ENCODE results near the gene CIT. TPM values are rescaled to one million over a fixed set of nuclear protein-coding genes. Genes with fewer than 3 reads are reported as not detected.

Gene CIT
- total RNA-seq, 3 donors from 2014 or later (not counting 1 experiment from before 2014, with no cell fraction given), result 2.8 to 4.2 (median 3.6) TPM

DNA sequence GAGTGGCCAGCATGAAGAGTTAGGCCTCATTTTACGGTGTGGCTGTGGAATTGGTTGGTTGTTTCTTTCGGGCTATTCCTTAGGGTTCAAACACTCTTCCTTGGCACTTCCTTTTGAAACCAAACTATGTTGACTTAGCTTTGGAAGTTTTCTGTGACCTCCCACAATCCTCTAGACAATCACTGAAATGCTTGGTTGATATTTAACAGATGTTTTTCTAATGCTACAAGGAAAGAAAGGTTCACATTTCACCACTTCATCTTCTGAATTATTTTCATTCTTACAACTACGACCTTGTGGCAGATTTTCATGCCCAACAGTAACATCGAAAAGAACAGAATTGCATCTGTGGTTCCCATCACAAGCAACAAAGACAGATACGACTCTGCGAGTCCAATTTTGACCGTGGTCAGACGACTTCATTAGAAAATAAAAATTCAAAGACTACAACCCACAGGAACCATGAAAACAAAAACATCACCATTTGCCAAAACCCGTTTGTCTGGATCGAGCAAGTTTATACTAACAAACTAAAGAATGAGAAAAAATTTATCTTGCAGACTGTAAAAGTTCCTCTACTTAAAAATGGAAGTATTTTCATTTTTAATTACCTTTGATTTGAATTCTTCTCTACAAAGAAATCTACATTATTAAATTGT lies 192.3 kb downstream of the CIT start:
- ATAC-seq, result no peak
- intact Hi-C loops (cut with micrococcal nuclease), result no loop called here
- no peak overlapping the region for H3K27ac Mint-ChIP-seq

DNA sequence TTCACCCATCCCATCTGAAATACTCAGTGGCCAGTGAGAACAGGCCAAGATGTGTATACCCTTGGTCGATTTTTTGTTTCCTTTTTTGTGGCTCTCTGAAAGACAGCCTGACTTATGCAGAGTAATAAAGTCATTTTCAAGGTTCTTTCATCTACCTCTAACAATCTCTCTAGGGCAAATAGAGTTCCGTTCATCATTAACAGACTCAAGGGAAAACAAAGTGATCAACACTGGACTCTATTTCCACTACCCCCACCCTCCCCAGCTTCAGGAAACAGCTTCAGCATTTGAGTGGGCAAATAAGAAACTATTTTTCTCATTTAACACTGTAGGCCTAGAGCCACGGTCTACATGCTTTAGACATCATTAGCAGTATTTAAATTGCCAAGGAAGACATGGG lies 193.3 kb downstream of the CIT start:
- ATAC-seq (no peak), DNase-seq (no peak)
- WGBS (ENCODE audit: insufficient coverage), result 81% methylated on average over 3 of the region's 3 CpGs
- H3K36me3 ChIP-seq (ENCODE audit: control insufficient read depth, insufficient read depth, low read length), result peaks cover 35% of the 10 kb centered on the region
- intact Hi-C loops (cut with micrococcal nuclease), result no loop called here
- no peak overlapping the region for H3K4me3 ChIP-seq (ENCODE audit: low read length)
- no peaks in the 10 kb centered on the region for H3K9me3 Mint-ChIP-seq
- no peaks in the 10 kb centered on the region for H3K36me3 Mint-ChIP-seq
- H3K4me3 Mint-ChIP-seq, result no peak overlapping the region
- H3K27me3 ChIP-seq (ENCODE audit: control insufficient read depth, insufficient read depth, low read length), result no peaks in the 10 kb centered on the region
- H3K4me1 ChIP-seq (ENCODE audit: control insufficient read depth, insufficient read depth, low read length), result peaks cover 6% of the 10 kb centered on the region
- no peaks in the 10 kb centered on the region for H3K9me3 ChIP-seq (ENCODE audit: control insufficient read depth, insufficient read depth, low read length)
- H3K27me3 Mint-ChIP-seq (ENCODE audit: low read depth in 2 of 2), result no peaks in the 10 kb centered on the region
- no peak overlapping the region for H3K27ac Mint-ChIP-seq
- H3K27ac ChIP-seq (ENCODE audit: low read length), result no peak overlapping the region
- TF ChIP-seq, protein P1, sequence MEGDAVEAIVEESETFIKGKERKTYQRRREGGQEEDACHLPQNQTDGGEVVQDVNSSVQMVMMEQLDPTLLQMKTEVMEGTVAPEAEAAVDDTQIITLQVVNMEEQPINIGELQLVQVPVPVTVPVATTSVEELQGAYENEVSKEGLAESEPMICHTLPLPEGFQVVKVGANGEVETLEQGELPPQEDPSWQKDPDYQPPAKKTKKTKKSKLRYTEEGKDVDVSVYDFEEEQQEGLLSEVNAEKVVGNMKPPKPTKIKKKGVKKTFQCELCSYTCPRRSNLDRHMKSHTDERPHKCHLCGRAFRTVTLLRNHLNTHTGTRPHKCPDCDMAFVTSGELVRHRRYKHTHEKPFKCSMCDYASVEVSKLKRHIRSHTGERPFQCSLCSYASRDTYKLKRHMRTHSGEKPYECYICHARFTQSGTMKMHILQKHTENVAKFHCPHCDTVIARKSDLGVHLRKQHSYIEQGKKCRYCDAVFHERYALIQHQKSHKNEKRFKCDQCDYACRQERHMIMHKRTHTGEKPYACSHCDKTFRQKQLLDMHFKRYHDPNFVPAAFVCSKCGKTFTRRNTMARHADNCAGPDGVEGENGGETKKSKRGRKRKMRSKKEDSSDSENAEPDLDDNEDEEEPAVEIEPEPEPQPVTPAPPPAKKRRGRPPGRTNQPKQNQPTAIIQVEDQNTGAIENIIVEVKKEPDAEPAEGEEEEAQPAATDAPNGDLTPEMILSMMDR (IDR thresholded peaks at IDR 0.05), result no peak
- H3K4me1 Mint-ChIP-seq, result no peaks in the 10 kb centered on the region

More for the DNA sequence above, 192.3 kb downstream of the CIT start:
- H3K36me3 Mint-ChIP-seq, result no peaks in the 10 kb centered on the region
- H3K4me3 Mint-ChIP-seq, result no peak overlapping the region
- Histone ChIP-seq H3K4me3 (ENCODE audit: low read length) (no peak overlapping the region), H3K27me3 (ENCODE audit: control insufficient read depth, insufficient read depth, low read length) (no peaks in the 10 kb centered on the region), H3K9me3 (ENCODE audit: control insufficient read depth, insufficient read depth, low read length) (no peaks in the 10 kb centered on the region), H3K27ac (ENCODE audit: low read length) (no peak overlapping the region), H3K36me3 (ENCODE audit: control insufficient read depth, insufficient read depth, low read length) (peaks cover 24% of the 10 kb centered on the region), H3K4me1 (ENCODE audit: control insufficient read depth, insufficient read depth, low read length) (peaks cover 6% of the 10 kb centered on the region)
- no peaks in the 10 kb centered on the region for H3K4me1 Mint-ChIP-seq
- no peak for DNase-seq
- no peaks in the 10 kb centered on the region for H3K9me3 Mint-ChIP-seq
- WGBS (ENCODE audit: insufficient coverage), result 98% methylated on average over 8 of the region's 10 CpGs
- TF ChIP-seq, protein P1 (IDR thresholded peaks at IDR 0.05), result no peak
- H3K27me3 Mint-ChIP-seq (ENCODE audit: low read depth in 2 of 2), result no peaks in the 10 kb centered on the region

DNA sequence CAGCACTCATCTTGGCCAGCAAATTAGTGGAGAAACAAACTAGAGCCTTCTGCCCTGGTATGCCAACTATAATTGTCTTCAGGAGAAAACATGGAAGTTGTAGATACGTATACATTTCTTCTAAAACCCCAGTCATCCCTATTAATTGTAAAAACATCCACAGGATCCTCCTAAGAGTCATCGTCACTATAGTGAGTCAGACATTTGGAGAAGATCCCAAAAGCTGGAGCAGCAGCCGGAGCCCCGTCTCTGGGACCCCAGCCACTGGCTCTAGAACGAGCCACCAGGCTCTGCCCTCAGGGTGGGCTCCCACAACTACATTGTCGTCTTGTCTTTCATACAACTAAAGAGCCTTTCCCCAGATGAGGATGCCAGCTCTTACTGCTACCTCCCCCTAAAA lies 193.7 kb downstream of the CIT start:
- TF ChIP-seq, protein P1 (IDR thresholded peaks at IDR 0.05), result no peak
- no peaks in the 10 kb centered on the region for H3K27me3 Mint-ChIP-seq (ENCODE audit: low read depth in 2 of 2)
- H3K4me1 Mint-ChIP-seq, result no peaks in the 10 kb centered on the region
- Histone ChIP-seq H3K4me1 (ENCODE audit: control insufficient read depth, insufficient read depth, low read length) (peaks cover 6% of the 10 kb centered on the region), H3K36me3 (ENCODE audit: control insufficient read depth, insufficient read depth, low read length) (peaks cover 39% of the 10 kb centered on the region), H3K4me3 (ENCODE audit: low read length) (no peak overlapping the region), H3K27me3 (ENCODE audit: control insufficient read depth, insufficient read depth, low read length) (no peaks in the 10 kb centered on the region), H3K9me3 (ENCODE audit: control insufficient read depth, insufficient read depth, low read length) (no peaks in the 10 kb centered on the region), H3K27ac (ENCODE audit: low read length) (no peak overlapping the region)
- H3K9me3 Mint-ChIP-seq, result no peaks in the 10 kb centered on the region
- DNase-seq, result no peak
- WGBS (ENCODE audit: insufficient coverage), result 97% methylated on average over 6 of the region's 6 CpGs
- H3K36me3 Mint-ChIP-seq, result no peaks in the 10 kb centered on the region
- intact Hi-C loops (cut with micrococcal nuclease), result no loop called here
- H3K27ac Mint-ChIP-seq, result peak overlapping the region in 1 of 2 donors; percentile 67
- H3K4me3 Mint-ChIP-seq, result no peak overlapping the region
- no peak for ATAC-seq

Data from natural killer cell (primary cell).